ENCODE measurements around the gene UBE3B. TPM values are rescaled to one million over a fixed set of nuclear protein-coding genes. Genes with fewer than 3 reads are reported as not detected.

UBE3B gene
- total and polyA plus RNA-seq, 2 donors (not counting 1 experiment from before 2014, with no cell fraction given): 27.2 to 52.1 TPM

DNA sequence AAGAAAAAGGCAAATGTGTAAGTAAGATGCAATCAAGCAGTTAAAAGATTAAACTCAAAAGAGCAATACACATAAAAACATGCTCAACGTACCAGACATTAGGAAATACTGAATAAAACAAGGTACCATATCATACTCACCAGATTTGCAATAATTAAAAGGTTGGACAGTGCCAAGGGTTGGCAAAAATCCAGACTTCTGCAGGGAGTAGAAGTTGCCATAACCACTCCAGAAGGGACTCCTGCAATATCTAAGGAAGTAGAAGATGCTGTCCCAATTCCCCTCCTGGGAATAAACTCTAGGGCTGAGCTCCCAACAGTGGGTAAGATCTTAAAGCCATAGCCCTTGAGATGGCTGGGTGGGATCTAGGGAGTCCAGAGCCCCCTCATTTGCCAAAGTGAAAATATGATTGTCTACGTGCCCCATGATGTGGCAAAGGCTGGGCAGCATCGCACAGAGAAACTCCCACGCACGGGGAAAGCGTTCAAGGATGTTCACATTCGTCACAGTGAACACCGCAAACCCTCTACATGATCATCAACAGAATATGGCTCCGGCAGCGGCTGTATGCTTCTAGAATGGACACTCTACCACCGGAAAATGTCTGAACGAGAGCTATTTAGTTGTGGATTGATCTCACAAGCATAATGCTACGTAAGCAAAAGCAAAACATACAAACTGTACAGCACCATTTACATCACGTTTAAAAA is 12.6 kb upstream of the UBE3B start:
- no peaks in the 10 kb centered on the region for H3K27me3 Mint-ChIP-seq
- ChIA-PET POLR2A (no interaction called here), CTCF (no interaction called here)
- Histone ChIP-seq H3K27ac (ENCODE audit: low read length in 2 of 2) (no peak overlapping the region), H3K4me2 (replicated peaks; ENCODE audit: low read depth, low read length, poor library complexity, severe bottlenecking) (no peak overlapping the region), H2AFZ (ENCODE audit: insufficient read depth, low read depth, low read length, poor library complexity, severe bottlenecking) (no peak overlapping the region), H3K4me1 (ENCODE audit: control insufficient read depth in 2 of 2, insufficient read depth in 2 of 2, low read length in 2 of 2) (peaks cover 8 to 11% of the 10 kb centered on the region in 2 donors), H4K20me1 (ENCODE audit: control insufficient read depth, insufficient read depth, low read length, poor library complexity, severe bottlenecking) (peaks cover 59% of the 10 kb centered on the region), H3K27me3 (replicated peaks in 1 of 4; ENCODE audit: control extremely low read depth in 1 of 4, control insufficient read depth in 3 of 4, insufficient read depth in 4 of 4, low read length in 3 of 4) (no peaks in the 10 kb centered on the region), H3K4me3 (ENCODE audit: control extremely low read depth in 1 of 5, extremely low read depth in 1 of 5, insufficient read depth in 1 of 5, low read depth in 2 of 5, low read length in 4 of 5) (no peak overlapping the region), H3K9ac (ENCODE audit: low read length) (no peak overlapping the region), H3K36me3 (replicated peaks in 1 of 2; ENCODE audit: control extremely low read depth in 1 of 2, control insufficient read depth in 1 of 2, extremely low read depth in 1 of 2, insufficient read depth in 2 of 2, low read length in 1 of 2) (peaks cover 0 to 38% of the 10 kb centered on the region in 2 experiments), H3K9me3 (ENCODE audit: control extremely low read depth in 1 of 3, control insufficient read depth in 2 of 3, insufficient read depth in 1 of 3, low read length in 2 of 3) (no peaks in the 10 kb centered on the region), H3K79me2 (ENCODE audit: control insufficient read depth, insufficient read depth, low read length) (peaks cover 96% of the 10 kb centered on the region)
- WGBS (ENCODE audit: insufficient coverage): 98% methylated on average over 7 of the region's 14 CpGs
- H3K4me3 Mint-ChIP-seq: no peak overlapping the region
- DNase-seq (no peak), ATAC-seq (ENCODE audit: low read depth) (no peak)
- intact Hi-C loops (cut with micrococcal nuclease): no loop called here
- H3K27ac Mint-ChIP-seq: no peak overlapping the region
- H3K9me3 Mint-ChIP-seq (ENCODE audit: insufficient read depth): no peaks in the 10 kb centered on the region
- TF ChIP-seq, protein P1, sequence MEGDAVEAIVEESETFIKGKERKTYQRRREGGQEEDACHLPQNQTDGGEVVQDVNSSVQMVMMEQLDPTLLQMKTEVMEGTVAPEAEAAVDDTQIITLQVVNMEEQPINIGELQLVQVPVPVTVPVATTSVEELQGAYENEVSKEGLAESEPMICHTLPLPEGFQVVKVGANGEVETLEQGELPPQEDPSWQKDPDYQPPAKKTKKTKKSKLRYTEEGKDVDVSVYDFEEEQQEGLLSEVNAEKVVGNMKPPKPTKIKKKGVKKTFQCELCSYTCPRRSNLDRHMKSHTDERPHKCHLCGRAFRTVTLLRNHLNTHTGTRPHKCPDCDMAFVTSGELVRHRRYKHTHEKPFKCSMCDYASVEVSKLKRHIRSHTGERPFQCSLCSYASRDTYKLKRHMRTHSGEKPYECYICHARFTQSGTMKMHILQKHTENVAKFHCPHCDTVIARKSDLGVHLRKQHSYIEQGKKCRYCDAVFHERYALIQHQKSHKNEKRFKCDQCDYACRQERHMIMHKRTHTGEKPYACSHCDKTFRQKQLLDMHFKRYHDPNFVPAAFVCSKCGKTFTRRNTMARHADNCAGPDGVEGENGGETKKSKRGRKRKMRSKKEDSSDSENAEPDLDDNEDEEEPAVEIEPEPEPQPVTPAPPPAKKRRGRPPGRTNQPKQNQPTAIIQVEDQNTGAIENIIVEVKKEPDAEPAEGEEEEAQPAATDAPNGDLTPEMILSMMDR (IDR thresholded peaks at IDR 0.05): no peak
- TF ChIP-seq EZH2 (IDR thresholded peaks at IDR 0.05; ENCODE audit: borderline replicate concordance, insufficient read depth, low read depth, low read length, poor library complexity, severe bottlenecking): no peak
- H3K4me1 Mint-ChIP-seq: peaks cover 21% of the 10 kb centered on the region

DNA sequence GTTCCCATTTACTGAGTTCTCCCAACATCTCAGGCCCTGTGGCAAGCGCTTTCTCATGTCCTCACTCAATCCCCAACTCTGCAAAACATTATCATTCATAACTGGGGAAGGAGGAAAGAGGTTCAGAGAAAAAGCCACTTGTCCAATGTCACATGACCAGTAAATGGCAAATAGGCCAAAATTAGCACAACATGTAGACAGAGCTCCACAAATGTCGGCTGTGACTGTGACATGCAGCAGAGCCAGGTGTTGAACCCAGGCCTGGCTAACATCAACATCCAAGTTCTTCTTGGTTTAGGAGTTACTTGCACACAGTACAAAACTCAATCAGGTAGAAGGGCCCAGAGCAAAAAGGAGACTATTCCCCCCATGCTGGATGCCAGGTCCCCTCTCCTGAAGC is 11.1 kb upstream of the UBE3B start:
- no peak for DNase-seq
- Histone ChIP-seq H3K4me1 (ENCODE audit: control insufficient read depth in 2 of 2, insufficient read depth in 2 of 2, low read length in 2 of 2) (peaks cover 2 to 5% of the 10 kb centered on the region in 2 donors), H4K20me1 (ENCODE audit: control insufficient read depth, insufficient read depth, low read length, poor library complexity, severe bottlenecking) (peaks cover 60% of the 10 kb centered on the region), H3K9ac (ENCODE audit: low read length) (no peak overlapping the region), H2AFZ (ENCODE audit: insufficient read depth, low read depth, low read length, poor library complexity, severe bottlenecking) (no peak overlapping the region), H3K79me2 (ENCODE audit: control insufficient read depth, insufficient read depth, low read length) (peaks cover 98% of the 10 kb centered on the region), H3K36me3 (replicated peaks in 1 of 2; ENCODE audit: control extremely low read depth in 1 of 2, control insufficient read depth in 1 of 2, extremely low read depth in 1 of 2, insufficient read depth in 2 of 2, low read length in 1 of 2) (peaks cover 0 to 32% of the 10 kb centered on the region in 2 experiments), H3K4me2 (replicated peaks; ENCODE audit: low read depth, low read length, poor library complexity, severe bottlenecking) (no peak overlapping the region), H3K27ac (ENCODE audit: low read length in 2 of 2) (no peak overlapping the region), H3K9me3 (ENCODE audit: control extremely low read depth in 1 of 3, control insufficient read depth in 2 of 3, insufficient read depth in 1 of 3, low read length in 2 of 3) (no peaks in the 10 kb centered on the region), H3K4me3 (ENCODE audit: control extremely low read depth in 1 of 5, extremely low read depth in 1 of 5, insufficient read depth in 1 of 5, low read depth in 2 of 5, low read length in 4 of 5) (no peak overlapping the region), H3K27me3 (replicated peaks in 1 of 4; ENCODE audit: control extremely low read depth in 1 of 4, control insufficient read depth in 3 of 4, insufficient read depth in 4 of 4, low read length in 3 of 4) (no peaks in the 10 kb centered on the region)
- Mint-ChIP-seq H3K27me3 (no peaks in the 10 kb centered on the region), H3K9me3 (ENCODE audit: insufficient read depth) (no peaks in the 10 kb centered on the region), H3K27ac (no peak overlapping the region), H3K4me1 (peaks cover 23% of the 10 kb centered on the region), H3K4me3 (no peak overlapping the region)
- CTCF ChIA-PET: no interaction called here
- TF ChIP-seq, protein P1 (IDR thresholded peaks at IDR 0.05): no peak
- TF ChIP-seq EZH2 (IDR thresholded peaks at IDR 0.05; ENCODE audit: borderline replicate concordance, insufficient read depth, low read depth, low read length, poor library complexity, severe bottlenecking): no peak
- intact Hi-C loops (cut with micrococcal nuclease): no loop called here
- POLR2A ChIA-PET: no interaction called here
- WGBS (ENCODE audit: insufficient coverage): 100% methylated on average over 1 of the region's 2 CpGs
- no peak for ATAC-seq (ENCODE audit: low read depth)

All from B cell (primary cell).